Ishikawa (cell line): Measurements from ENCODE around the gene HOXA6.

Experiments used
- CEBPB ChIP-seq: IDR thresholded peaks from 2 replicates; pipeline ENCODE4 v1.6.1; 2012
- CREB1 ChIP-seq: IDR thresholded peaks from 2 replicates; pipeline ENCODE4 v1.6.1; 2012; ENCODE audit warnings: low read depth
- EP300 ChIP-seq: IDR thresholded peaks from 2 replicates; pipeline ENCODE4 v1.6.1; 2012; ENCODE audit warnings: borderline replicate concordance
- FOXM1 ChIP-seq: IDR thresholded peaks from 2 replicates; pipeline ENCODE4 v1.6.1; 2012; ENCODE audit warnings: low read depth, borderline replicate concordance
- NFIC ChIP-seq: IDR thresholded peaks from 2 replicates; pipeline ENCODE4 v1.6.1; 2012
- RAD21 ChIP-seq: IDR thresholded peaks from 2 replicates; pipeline ENCODE4 v1.6.1; 2012; ENCODE audit warnings: low read depth
- TAF1 ChIP-seq: IDR thresholded peaks from 2 replicates; pipeline ENCODE4 v1.6.1; 2012; ENCODE audit warnings: low read depth, mild to moderate bottlenecking
- YY1 ChIP-seq: IDR thresholded peaks from 2 replicates; pipeline ENCODE4 v1.6.1; 2012; ENCODE audit warnings: low read depth
- ZBTB7A ChIP-seq: IDR thresholded peaks from 2 replicates; pipeline ENCODE4 v1.6.1; 2012; ENCODE audit warnings: low read depth
- TF ChIP-seq, protein P1 (sequence below): IDR thresholded peaks from 2 replicates; pipeline ENCODE4 v1.6.1; 2012
- TF ChIP-seq, protein P2 (sequence below): IDR thresholded peaks from 2 replicates; pipeline ENCODE4 v1.6.1; 2012; ENCODE audit warnings: low read depth, mild to moderate bottlenecking

DNA sequence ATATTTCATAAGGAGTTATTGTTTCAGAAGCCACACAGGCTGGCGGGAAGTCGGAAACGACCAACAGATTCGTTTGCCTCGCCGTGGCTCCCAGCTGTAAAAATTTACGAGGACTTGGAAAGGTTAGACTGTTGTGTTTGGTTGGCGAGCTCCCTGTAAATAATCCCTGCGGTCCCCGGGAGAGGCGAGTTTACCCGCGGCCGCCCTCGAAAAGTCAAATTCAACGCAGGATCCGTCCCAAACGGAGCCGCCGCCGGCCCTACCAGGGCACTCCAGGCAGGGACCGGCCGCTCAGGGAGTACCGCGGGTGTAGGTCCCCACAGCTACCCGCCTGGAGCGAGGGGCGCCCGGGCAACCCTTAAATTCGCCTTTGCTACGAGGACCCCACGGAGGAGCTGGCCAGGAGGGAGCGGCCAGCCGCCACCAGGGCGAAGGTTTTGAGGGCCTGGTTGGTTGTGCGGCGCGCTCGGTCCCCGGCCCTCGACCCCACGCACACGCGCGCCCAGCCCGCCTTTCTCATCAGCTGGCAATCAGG is 18.5 kb upstream of the HOXA6 start:
- TF ChIP-seq EP300 (no peak), TAF1 (no peak), YY1 (no peak), RAD21 (no peak), ZBTB7A (no peak), FOXM1 (no peak), CEBPB (no peak), CREB1 (no peak), NFIC (no peak)
- TF ChIP-seq, protein P1, sequence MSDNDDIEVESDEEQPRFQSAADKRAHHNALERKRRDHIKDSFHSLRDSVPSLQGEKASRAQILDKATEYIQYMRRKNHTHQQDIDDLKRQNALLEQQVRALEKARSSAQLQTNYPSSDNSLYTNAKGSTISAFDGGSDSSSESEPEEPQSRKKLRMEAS: no peak
- TF ChIP-seq, protein P2, sequence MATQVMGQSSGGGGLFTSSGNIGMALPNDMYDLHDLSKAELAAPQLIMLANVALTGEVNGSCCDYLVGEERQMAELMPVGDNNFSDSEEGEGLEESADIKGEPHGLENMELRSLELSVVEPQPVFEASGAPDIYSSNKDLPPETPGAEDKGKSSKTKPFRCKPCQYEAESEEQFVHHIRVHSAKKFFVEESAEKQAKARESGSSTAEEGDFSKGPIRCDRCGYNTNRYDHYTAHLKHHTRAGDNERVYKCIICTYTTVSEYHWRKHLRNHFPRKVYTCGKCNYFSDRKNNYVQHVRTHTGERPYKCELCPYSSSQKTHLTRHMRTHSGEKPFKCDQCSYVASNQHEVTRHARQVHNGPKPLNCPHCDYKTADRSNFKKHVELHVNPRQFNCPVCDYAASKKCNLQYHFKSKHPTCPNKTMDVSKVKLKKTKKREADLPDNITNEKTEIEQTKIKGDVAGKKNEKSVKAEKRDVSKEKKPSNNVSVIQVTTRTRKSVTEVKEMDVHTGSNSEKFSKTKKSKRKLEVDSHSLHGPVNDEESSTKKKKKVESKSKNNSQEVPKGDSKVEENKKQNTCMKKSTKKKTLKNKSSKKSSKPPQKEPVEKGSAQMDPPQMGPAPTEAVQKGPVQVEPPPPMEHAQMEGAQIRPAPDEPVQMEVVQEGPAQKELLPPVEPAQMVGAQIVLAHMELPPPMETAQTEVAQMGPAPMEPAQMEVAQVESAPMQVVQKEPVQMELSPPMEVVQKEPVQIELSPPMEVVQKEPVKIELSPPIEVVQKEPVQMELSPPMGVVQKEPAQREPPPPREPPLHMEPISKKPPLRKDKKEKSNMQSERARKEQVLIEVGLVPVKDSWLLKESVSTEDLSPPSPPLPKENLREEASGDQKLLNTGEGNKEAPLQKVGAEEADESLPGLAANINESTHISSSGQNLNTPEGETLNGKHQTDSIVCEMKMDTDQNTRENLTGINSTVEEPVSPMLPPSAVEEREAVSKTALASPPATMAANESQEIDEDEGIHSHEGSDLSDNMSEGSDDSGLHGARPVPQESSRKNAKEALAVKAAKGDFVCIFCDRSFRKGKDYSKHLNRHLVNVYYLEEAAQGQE: no peak
